ENCODE data around the gene MAPKAP1.

MAPKAP1 gene

GRCh38 chr9:125547368-125547767, 159.6 kb downstream of the MAPKAP1 start:
- no peaks in the 10 kb centered on the region for H3K9me3 ChIP-seq (ENCODE audit: low read length)
- TF ChIP-seq CTCF (IDR thresholded peaks at IDR 0.05; ENCODE audit: low read length), result no peak
- TF ChIP-seq EZH2 (IDR thresholded peaks at IDR 0.05; ENCODE audit: borderline replicate concordance, low read length), result no peak
- H3K36me3 ChIP-seq (ENCODE audit: insufficient read depth, low read length), result no peaks in the 10 kb centered on the region
- H2AFZ ChIP-seq (ENCODE audit: low read length), result no peak overlapping the region
- no peak overlapping the region for H3K9ac ChIP-seq (ENCODE audit: low read length)
- H3K4me2 ChIP-seq (ENCODE audit: low read length), result no peak overlapping the region
- H4K20me1 ChIP-seq (ENCODE audit: insufficient read depth, low read length), result no peaks in the 10 kb centered on the region
- no peak overlapping the region for H3K4me3 ChIP-seq (ENCODE audit: low read depth, low read length, poor library complexity, severe bottlenecking)
- no peak overlapping the region for H3K27ac ChIP-seq (ENCODE audit: low read depth, low read length, poor library complexity, severe bottlenecking)
- no peaks in the 10 kb centered on the region for H3F3A ChIP-seq (ENCODE audit: insufficient read depth, low read length)
- H3K79me2 ChIP-seq (ENCODE audit: insufficient read depth, low read length), result no peaks in the 10 kb centered on the region
- H3K27me3 ChIP-seq (ENCODE audit: insufficient read depth, low read length), result no peaks in the 10 kb centered on the region
- H3K4me1 ChIP-seq (ENCODE audit: insufficient read depth, low read length, severe bottlenecking), result no peaks in the 10 kb centered on the region
- no peaks in the 10 kb centered on the region for H3K9me2 ChIP-seq (ENCODE audit: low read depth, low read length)

GRCh38 chr9:125545845-125546244, 161.2 kb downstream of the MAPKAP1 start:
- TF ChIP-seq CTCF (IDR thresholded peaks at IDR 0.05; ENCODE audit: low read length) (no peak), EZH2 (IDR thresholded peaks at IDR 0.05; ENCODE audit: borderline replicate concordance, low read length) (no peak)
- Histone ChIP-seq H2AFZ (ENCODE audit: low read length) (no peak overlapping the region), H3K9me2 (ENCODE audit: low read depth, low read length) (no peaks in the 10 kb centered on the region), H3K4me2 (ENCODE audit: low read length) (no peak overlapping the region), H3K27ac (ENCODE audit: low read depth, low read length, poor library complexity, severe bottlenecking) (no peak overlapping the region), H3K9me3 (ENCODE audit: low read length) (no peaks in the 10 kb centered on the region), H3K79me2 (ENCODE audit: insufficient read depth, low read length) (no peaks in the 10 kb centered on the region), H4K20me1 (ENCODE audit: insufficient read depth, low read length) (no peaks in the 10 kb centered on the region), H3K27me3 (ENCODE audit: insufficient read depth, low read length) (no peaks in the 10 kb centered on the region), H3F3A (ENCODE audit: insufficient read depth, low read length) (no peaks in the 10 kb centered on the region), H3K4me3 (ENCODE audit: low read depth, low read length, poor library complexity, severe bottlenecking) (no peak overlapping the region), H3K36me3 (ENCODE audit: insufficient read depth, low read length) (no peaks in the 10 kb centered on the region), H3K4me1 (ENCODE audit: insufficient read depth, low read length, severe bottlenecking) (no peaks in the 10 kb centered on the region), H3K9ac (ENCODE audit: low read length) (no peak overlapping the region)

- Histone ChIP-seq H3K9me3 (ENCODE audit: low read length) (no peaks in the 10 kb centered on the region), H3K27ac (ENCODE audit: low read depth, low read length, poor library complexity, severe bottlenecking) (no peak overlapping the region), H3K4me3 (ENCODE audit: low read depth, low read length, poor library complexity, severe bottlenecking) (no peak overlapping the region), H2AFZ (ENCODE audit: low read length) (no peak overlapping the region), H3F3A (ENCODE audit: insufficient read depth, low read length) (no peaks in the 10 kb centered on the region), H3K79me2 (ENCODE audit: insufficient read depth, low read length) (no peaks in the 10 kb centered on the region), H3K9ac (ENCODE audit: low read length) (no peak overlapping the region), H3K36me3 (ENCODE audit: insufficient read depth, low read length) (no peaks in the 10 kb centered on the region), H3K9me2 (ENCODE audit: low read depth, low read length) (no peaks in the 10 kb centered on the region), H3K27me3 (ENCODE audit: insufficient read depth, low read length) (no peaks in the 10 kb centered on the region), H3K4me2 (ENCODE audit: low read length) (no peak overlapping the region), H4K20me1 (ENCODE audit: insufficient read depth, low read length) (no peaks in the 10 kb centered on the region), H3K4me1 (ENCODE audit: insufficient read depth, low read length, severe bottlenecking) (no peaks in the 10 kb centered on the region)
- TF ChIP-seq EZH2 (IDR thresholded peaks at IDR 0.05; ENCODE audit: borderline replicate concordance, low read length), result no peak
- no peak for TF ChIP-seq CTCF (IDR thresholded peaks at IDR 0.05; ENCODE audit: low read length)
Measured at GRCh38 chr9:125544988-125545651, 161.9 kb downstream of the MAPKAP1 start.
